Neural cell (in vitro differentiated cells): ENCODE measurements around the gene MYRIP. TPM values are rescaled to one million over a fixed set of nuclear protein-coding genes. Genes with fewer than 3 reads are reported as not detected.

Source experiments
- H2AFZ ChIP-seq: fragments of 200-600, 300-800 bp; sonication (generic), shearing (Covaris generic); 2 replicates; pipeline ENCODE4 v1.6.0; 2014; ENCODE audit warnings: low read depth, mild to moderate bottlenecking, antibody characterized with exemption, low read length, moderate library complexity
- H3F3A ChIP-seq: fragments of 200-600 bp; shearing (Covaris generic); 2 replicates; pipeline ENCODE4 v1.6.1; 2016; ENCODE audit warnings: mild to moderate bottlenecking, moderate library complexity, mixed read lengths, antibody characterized with exemption, low read length; ENCODE audit not compliant: insufficient read depth, poor library complexity, severe bottlenecking
- H3K27ac ChIP-seq: fragments of 200-600, 300-800 bp; sonication (generic), shearing (Covaris generic); 2 replicates; pipeline ENCODE4 v1.5.1; 2014; ENCODE audit warnings: mild to moderate bottlenecking, low read length, moderate library complexity
- H3K27me3 ChIP-seq: fragments of 300-800, 200-600 bp; sonication (generic), shearing (Covaris generic); 2 replicates; pipeline ENCODE4 v1.6.0; 2014; ENCODE audit warnings: mild to moderate bottlenecking, low read depth, low read length, moderate library complexity; ENCODE audit not compliant: insufficient read depth
- H3K36me3 ChIP-seq: fragments of 300-800, 200-600 bp; sonication (generic), shearing (Covaris generic); 2 replicates; pipeline ENCODE4 v1.5.1; 2014; ENCODE audit warnings: mild to moderate bottlenecking, antibody characterized with exemption, low read length, moderate library complexity; ENCODE audit not compliant: insufficient read depth
- H3K4me2 ChIP-seq: fragments of 300-800, 200-600 bp; sonication (generic), shearing (Covaris generic); 2 replicates; pipeline ENCODE4 v1.6.0; 2014; ENCODE audit warnings: mild to moderate bottlenecking, low read length
- H3K4me3 ChIP-seq: fragments of 300-800, 200-600 bp; sonication (generic), shearing (Covaris generic); 2 replicates; pipeline ENCODE4 v1.5.1; 2014; ENCODE audit warnings: mild to moderate bottlenecking, low read length, moderate library complexity
- H3K79me2 ChIP-seq: fragments of 200-600 bp; shearing (Covaris generic); replicated peaks from 2 replicates; pipeline ENCODE4 v1.6.0; 2014; ENCODE audit warnings: mild to moderate bottlenecking, low read length, moderate library complexity; ENCODE audit not compliant: insufficient read depth
- H3K9ac ChIP-seq: fragments of 300-800, 200-600 bp; sonication (generic), shearing (Covaris generic); 2 replicates; pipeline ENCODE4 v1.6.1; 2016; ENCODE audit warnings: mild to moderate bottlenecking, low read length, mixed read lengths
- H3K9me2 ChIP-seq: fragments of 200-600 bp; shearing (Covaris generic); 2 replicates; pipeline ENCODE4 v1.6.1; 2016; ENCODE audit warnings: mild to moderate bottlenecking, low read length, mixed read lengths; ENCODE audit not compliant: insufficient read depth
- H3K9me3 ChIP-seq: fragments of 200-600, 300-800 bp; sonication (generic), shearing (Covaris generic); 2 replicates; pipeline ENCODE4 v1.6.1; 2016; ENCODE audit warnings: mild to moderate bottlenecking, mixed run types, low read length, moderate library complexity, mixed read lengths
- H4K20me1 ChIP-seq: fragments of 200-600 bp; shearing (Covaris generic); 2 replicates; pipeline ENCODE4 v1.6.1; 2016; ENCODE audit warnings: mild to moderate bottlenecking, mixed run types; ENCODE audit not compliant: insufficient read depth
- CTCF ChIP-seq: fragments of 450-650 bp; IDR thresholded peaks from 2 replicates; pipeline ENCODE4 v1.5.1; 2014; ENCODE audit warnings: antibody characterized with exemption, mild to moderate bottlenecking, moderate library complexity; ENCODE audit not compliant: poor library complexity, severe bottlenecking
- EP300 ChIP-seq: fragments of 450-650 bp; conservative IDR thresholded peaks from 2 replicates; pipeline ENCODE4 v1.6.1; 2014; ENCODE audit warnings: antibody characterized with exemption, mild to moderate bottlenecking, moderate library complexity; ENCODE audit not compliant: poor library complexity, severe bottlenecking
- EZH2 ChIP-seq: fragments of 200-600, 300-800 bp; shearing (Covaris generic), sonication (generic); IDR thresholded peaks from 2 replicates; pipeline ENCODE4 v1.6.1; 2014; ENCODE audit warnings: antibody characterized with exemption, low read length, borderline replicate concordance, mild to moderate bottlenecking; ENCODE audit not compliant: insufficient read depth, poor library complexity, severe bottlenecking
- MXI1 ChIP-seq: fragments of 450-650 bp; conservative IDR thresholded peaks from 2 replicates; pipeline ENCODE4 v1.6.1; 2014; ENCODE audit warnings: antibody characterized with exemption, mild to moderate bottlenecking; ENCODE audit not compliant: poor library complexity, severe bottlenecking
- POLR2AphosphoS5 ChIP-seq: IDR thresholded peaks from 2 replicates; pipeline ENCODE4 v1.6.1; 2012
- RAD21 ChIP-seq: fragments of 450-650 bp; conservative IDR thresholded peaks from 2 replicates; pipeline ENCODE4 v1.6.1; 2014; ENCODE audit warnings: antibody characterized with exemption, mild to moderate bottlenecking, moderate library complexity
- REST ChIP-seq: IDR thresholded peaks from 2 replicates; pipeline ENCODE4 v1.6.1; 2012; ENCODE audit warnings: borderline replicate concordance
- SMC3 ChIP-seq: fragments of 450-650 bp; conservative IDR thresholded peaks from 2 replicates; pipeline ENCODE4 v1.6.1; 2014; ENCODE audit warnings: antibody characterized with exemption, mild to moderate bottlenecking, moderate library complexity; ENCODE audit not compliant: poor library complexity
- TAF1 ChIP-seq: IDR thresholded peaks from 2 replicates; pipeline ENCODE4 v1.6.1; 2012; ENCODE audit warnings: low read depth
- polyA plus RNA-seq: library from polyadenylated mRNA; depleted of rRNA; stranded (reverse); fragments of >200 nt; gene quantifications from 2 replicates; pipeline ENCODE4 v1.2.3, GENCODE V29; 2014

The MYRIP gene
- polyA plus RNA-seq, 1 donor from 2014 or later = 0.76 TPM

GRCh38 chr3:39784922-39785321, 24.5 kb upstream of the MYRIP start:
- H3K79me2 ChIP-seq = no peaks in the 10 kb centered on the region
- no peak overlapping the region for H3K9ac ChIP-seq
- H3K27ac ChIP-seq = no peak overlapping the region
- H4K20me1 ChIP-seq = no peaks in the 10 kb centered on the region
- H3K9me3 ChIP-seq = no peaks in the 10 kb centered on the region
- no peaks in the 10 kb centered on the region for H3K9me2 ChIP-seq
- TF ChIP-seq EP300 = no peak
- TF ChIP-seq MXI1 = no peak
- TF ChIP-seq TAF1 = no peak
- no peak for TF ChIP-seq CTCF
- TF ChIP-seq REST = no peak
- TF ChIP-seq SMC3 = no peak
- no peak for TF ChIP-seq RAD21
- no peak for TF ChIP-seq EZH2
- no peak for TF ChIP-seq POLR2AphosphoS5
- H3K27me3 ChIP-seq = no peaks in the 10 kb centered on the region
- no peak overlapping the region for H2AFZ ChIP-seq
- no peak overlapping the region for H3K4me3 ChIP-seq
- H3K36me3 ChIP-seq = no peaks in the 10 kb centered on the region
- H3K4me2 ChIP-seq = no peak overlapping the region
- H3F3A ChIP-seq = no peaks in the 10 kb centered on the region

- H3K79me2 ChIP-seq = no peaks in the 10 kb centered on the region
- no peaks in the 10 kb centered on the region for H3K36me3 ChIP-seq
- H3K4me2 ChIP-seq = no peak overlapping the region
- TF ChIP-seq POLR2AphosphoS5 = no peak
- TF ChIP-seq TAF1 = no peak
- no peak for TF ChIP-seq CTCF
- TF ChIP-seq MXI1 = no peak
- TF ChIP-seq RAD21 = no peak
- no peak for TF ChIP-seq REST
- TF ChIP-seq EP300 = no peak
- no peak for TF ChIP-seq SMC3
- no peaks in the 10 kb centered on the region for H3K9me2 ChIP-seq
- H4K20me1 ChIP-seq = no peaks in the 10 kb centered on the region
- no peak overlapping the region for H3K4me3 ChIP-seq
- no peak overlapping the region for H2AFZ ChIP-seq
- no peaks in the 10 kb centered on the region for H3K9me3 ChIP-seq
- H3K27ac ChIP-seq = no peak overlapping the region
- H3K27me3 ChIP-seq = no peaks in the 10 kb centered on the region
- H3F3A ChIP-seq = no peaks in the 10 kb centered on the region
- H3K9ac ChIP-seq = no peak overlapping the region
These were observed 21.1 kb upstream of the MYRIP start for GRCh38 chr3:39788128-39788883.
